GM12801 (cell line): ENCODE data around the gene ALKBH3.

Experiments
- CTCF ChIP-seq: IDR thresholded peaks from one replicate; pipeline ENCODE4 v1.5.1; 2011; ENCODE audit warnings: control low read depth; ENCODE audit not compliant: insufficient read length; ENCODE audit errors: extremely low read depth

The ALKBH3 gene

GRCh38 chr11:43845816-43846215 lies 34.8 kb upstream of the ALKBH3 start:
- TF ChIP-seq CTCF: no peak

GRCh38 chr11:43852057-43852636 lies 28.5 kb upstream of the ALKBH3 start:
- TF ChIP-seq CTCF: peak; percentile 46

- no peak for TF ChIP-seq CTCF
Measured at GRCh38 chr11:43853781-43854180, 26.9 kb upstream of the ALKBH3 start.

DNA sequence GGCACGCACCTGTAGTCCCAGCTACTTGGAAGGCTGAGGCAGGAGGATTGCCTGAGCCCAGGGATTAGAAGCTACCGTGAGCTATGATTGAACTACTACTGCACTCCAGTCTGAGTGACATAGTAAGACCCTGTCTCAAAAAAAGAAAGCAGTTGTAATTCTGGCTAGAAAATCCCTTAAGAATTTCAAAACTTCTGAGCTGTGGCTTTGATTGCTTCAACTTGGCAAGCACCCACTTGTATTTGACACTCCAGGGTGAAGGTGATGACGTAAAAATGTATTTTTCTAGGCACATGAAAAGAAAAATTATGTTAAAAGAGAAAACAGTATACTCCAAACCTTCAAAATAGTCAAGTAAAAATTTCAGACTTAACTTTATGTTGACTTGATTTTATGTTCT lies 23.6 kb upstream of the ALKBH3 start:
- TF ChIP-seq CTCF: no peak

DNA sequence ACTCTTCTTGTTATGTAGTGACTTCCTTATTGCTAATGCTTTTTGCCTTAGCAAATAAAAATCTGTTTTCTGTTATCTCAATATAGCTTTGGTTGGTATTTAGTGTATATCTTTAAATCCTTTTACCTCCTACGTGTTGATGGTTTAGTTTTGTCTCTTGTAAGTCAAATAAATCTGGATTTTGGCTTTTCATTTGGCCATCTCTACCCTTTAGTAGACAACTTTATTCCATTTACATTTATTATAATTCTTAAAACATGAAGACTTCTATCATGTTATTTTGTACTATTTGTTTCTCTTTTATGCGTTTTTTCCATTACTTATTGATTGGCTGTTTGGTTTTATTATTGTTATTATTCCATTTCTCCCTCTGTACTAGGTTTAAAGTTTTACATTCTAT lies 19.5 kb upstream of the ALKBH3 start:
- TF ChIP-seq CTCF: no peak

GRCh38 chr11:43866520-43866919 lies 14.1 kb upstream of the ALKBH3 start:
- TF ChIP-seq CTCF: no peak

DNA sequence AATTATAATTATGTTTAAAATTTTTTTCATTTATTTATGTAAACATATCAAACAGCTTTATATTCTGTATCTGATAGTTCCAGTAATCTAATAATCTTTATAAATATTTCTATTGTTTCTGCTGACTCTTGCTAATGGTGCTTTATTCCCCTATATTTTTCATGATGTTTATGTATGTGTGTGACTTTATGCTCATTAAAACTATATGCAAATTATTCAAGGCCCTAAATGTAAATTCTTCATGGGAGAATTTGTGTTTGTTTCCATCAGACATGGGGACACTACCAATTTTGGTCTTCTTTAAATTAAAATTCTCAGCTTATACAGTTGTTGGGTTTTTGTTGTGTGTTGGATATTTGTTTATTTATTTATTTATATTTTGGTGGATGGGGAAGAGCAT lies 13.7 kb upstream of the ALKBH3 start:
- no peak for TF ChIP-seq CTCF

DNA sequence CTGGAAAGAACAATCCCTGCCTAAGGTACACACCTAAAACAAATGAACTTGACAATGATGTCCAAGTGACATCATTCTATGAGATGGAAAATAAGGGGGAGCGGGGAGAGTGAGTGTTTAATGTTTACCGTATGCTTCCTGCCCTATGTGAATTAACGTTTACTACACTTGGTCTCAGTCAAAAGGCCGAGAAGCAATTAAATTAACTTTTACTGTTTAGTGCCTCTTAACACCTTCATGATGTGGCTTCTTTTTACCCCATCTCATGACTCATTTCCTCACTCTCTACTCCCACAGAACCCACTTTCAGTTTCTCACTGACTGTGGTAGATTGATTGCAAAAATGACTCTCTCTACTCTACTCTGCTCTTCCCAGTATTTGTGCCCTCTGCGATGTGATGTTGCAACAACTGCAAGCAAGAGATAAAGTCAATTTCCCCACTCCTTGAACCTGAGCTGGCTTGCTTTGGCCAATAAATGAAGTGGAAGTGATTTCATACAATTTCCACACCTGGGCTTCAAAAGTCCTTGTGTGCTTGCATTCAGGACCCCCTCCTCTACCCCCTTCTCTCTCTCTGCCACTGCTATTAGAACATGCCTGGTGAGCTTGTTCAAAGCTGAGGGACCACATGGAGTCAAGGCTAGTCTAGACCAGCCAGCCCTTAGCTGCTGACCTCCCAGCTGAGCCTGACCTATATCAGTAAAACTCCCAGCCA lies 11.6 kb upstream of the ALKBH3 start:
- no peak for TF ChIP-seq CTCF
